Memory B cell (primary cell): ENCODE measurements around the gene CDK5R2.
"Not testable (repeated sequence)": the region's sequence is repeated elsewhere in the genome, so short reads cannot be mapped to it uniquely, and the experiment has no call there.

Experiments used
- ATAC-seq: fragments of 150-1000 bp; cut with Tn5 transposase; 2 replicates; pipeline ENCODE4 v1.10.0; 2021; ENCODE audit warnings: low read depth, mild to moderate bottlenecking, moderate library complexity
- DNase-seq, 2 donors: peaks; one replicate each; pipeline ENCODE4 v3.0.0; 2022; ENCODE audit warnings: low spot score in 2 of 2
- H3K27ac Mint-ChIP-seq: one replicate; pipeline ENCODE4 v1.8.0; 2022; ENCODE audit warnings: mild to moderate bottlenecking, moderate library complexity, mixed read lengths
- H3K27me3 Mint-ChIP-seq: one replicate; pipeline ENCODE4 v1.8.0; 2022; ENCODE audit warnings: mixed read lengths
- H3K36me3 Mint-ChIP-seq: one replicate; pipeline ENCODE4 v1.8.0; 2022; ENCODE audit warnings: mild to moderate bottlenecking, mixed read lengths
- H3K4me1 Mint-ChIP-seq: one replicate; pipeline ENCODE4 v1.8.0; 2022; ENCODE audit warnings: mixed read lengths
- H3K4me3 Mint-ChIP-seq: one replicate; pipeline ENCODE4 v1.8.0; 2022; ENCODE audit warnings: mild to moderate bottlenecking, moderate library complexity, mixed read lengths
- H3K9me3 Mint-ChIP-seq: one replicate; pipeline ENCODE4 v1.8.0; 2022; ENCODE audit warnings: mixed read lengths

The CDK5R2 gene

DNA sequence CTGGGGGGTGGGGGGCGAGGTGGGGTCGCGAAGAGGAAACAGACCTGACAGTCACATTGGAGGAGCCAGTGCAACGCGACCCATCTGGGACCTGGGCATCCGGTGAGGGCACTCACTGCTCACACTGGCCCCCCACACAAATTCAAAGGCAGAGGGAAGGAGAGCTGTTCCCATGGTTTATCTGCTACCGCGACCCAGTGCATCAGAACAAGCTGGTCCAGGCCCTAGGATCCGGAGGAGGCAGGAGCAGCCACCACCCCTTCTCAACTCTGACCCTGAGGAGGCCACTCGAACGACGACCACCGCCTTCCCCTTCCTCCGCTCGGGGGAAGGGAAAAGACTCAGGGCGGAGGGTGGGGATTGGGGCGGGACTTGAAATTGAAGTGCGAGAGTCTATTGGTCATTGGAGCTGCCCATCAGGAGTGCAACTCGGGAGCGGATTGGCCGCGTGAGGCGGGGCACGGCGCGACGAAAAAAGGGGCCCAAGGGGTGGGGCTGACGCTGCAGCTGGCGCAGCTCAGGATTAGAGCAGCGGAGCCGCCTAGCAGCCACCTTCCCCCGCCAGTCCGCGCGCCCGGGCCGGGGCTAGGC is at the start of gene CDK5R2:
Gene CDK5R2, plus strand, starts transcription at position 526 of the 591 bp plus-strand sequence. CDS start 155 bp downstream, outside the sequence.
- Mint-ChIP-seq H3K4me1 (peaks cover 11% of the 10 kb centered on the region), H3K27me3 (peaks cover 22% of the 10 kb centered on the region), H3K27ac (no peak within 1 kb of the TSS), H3K36me3 (peaks cover 4% of the 10 kb centered on the region), H3K9me3 (no peaks in the 10 kb centered on the region), H3K4me3 (peak within 1 kb of the TSS; percentile 79)
- peak; percentile 70 to 72 for DNase-seq
- ATAC-seq: peak; percentile 95

DNA sequence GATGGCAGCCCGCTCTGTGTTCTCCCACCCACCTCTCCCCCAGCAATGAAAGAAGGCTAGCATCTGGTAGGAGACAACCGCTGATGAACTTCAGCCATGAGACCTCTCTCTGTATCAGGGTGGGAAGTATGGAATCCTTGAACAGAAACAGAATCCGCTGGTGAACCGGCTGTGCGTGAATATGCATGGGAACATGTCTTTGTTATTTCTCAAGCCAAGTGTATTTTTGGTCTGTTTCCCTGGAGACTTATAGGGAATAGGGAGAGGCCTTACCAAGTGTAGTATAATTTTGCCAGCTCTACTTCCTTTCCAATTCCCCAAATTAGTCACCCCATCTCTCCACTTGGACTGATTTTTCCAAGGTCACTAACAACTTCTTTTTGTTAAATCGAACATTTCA is 48.7 kb upstream of the CDK5R2 start:
- Mint-ChIP-seq H3K36me3 (no peaks in the 10 kb centered on the region), H3K9me3 (no peaks in the 10 kb centered on the region), H3K27me3 (peaks cover 4% of the 10 kb centered on the region), H3K4me1 (no peaks in the 10 kb centered on the region), H3K4me3 (no peak overlapping the region), H3K27ac (no peak overlapping the region)
- DNase-seq: no peak
- no peak for ATAC-seq

DNA sequence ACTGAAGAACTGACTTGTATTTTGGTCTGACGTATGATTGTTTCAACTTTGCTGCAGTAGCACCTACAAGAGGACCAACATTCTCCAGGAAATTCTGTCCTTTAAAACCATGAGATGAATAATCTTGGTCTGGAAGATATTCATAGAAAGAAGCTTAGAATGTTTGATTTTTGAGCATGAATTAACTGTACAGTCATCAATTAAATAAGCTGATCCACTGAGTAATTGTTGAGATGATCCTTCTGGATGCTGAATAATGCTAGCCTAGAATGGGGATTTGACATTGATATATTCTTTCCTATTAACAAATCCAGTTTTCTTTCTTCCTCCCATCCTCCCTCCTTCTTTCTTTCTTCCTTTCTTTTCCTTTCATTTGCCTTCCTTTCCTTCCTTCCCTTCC is 39.0 kb upstream of the CDK5R2 start:
- peaks cover 7% of the 10 kb centered on the region for H3K36me3 Mint-ChIP-seq
- peaks cover 10% of the 10 kb centered on the region for H3K9me3 Mint-ChIP-seq
- no peak overlapping the region for H3K4me3 Mint-ChIP-seq
- no peak for ATAC-seq
- no peak for DNase-seq
- peaks cover 2% of the 10 kb centered on the region for H3K4me1 Mint-ChIP-seq
- H3K27ac Mint-ChIP-seq: no peak overlapping the region
- H3K27me3 Mint-ChIP-seq: peaks cover 7% of the 10 kb centered on the region

DNA sequence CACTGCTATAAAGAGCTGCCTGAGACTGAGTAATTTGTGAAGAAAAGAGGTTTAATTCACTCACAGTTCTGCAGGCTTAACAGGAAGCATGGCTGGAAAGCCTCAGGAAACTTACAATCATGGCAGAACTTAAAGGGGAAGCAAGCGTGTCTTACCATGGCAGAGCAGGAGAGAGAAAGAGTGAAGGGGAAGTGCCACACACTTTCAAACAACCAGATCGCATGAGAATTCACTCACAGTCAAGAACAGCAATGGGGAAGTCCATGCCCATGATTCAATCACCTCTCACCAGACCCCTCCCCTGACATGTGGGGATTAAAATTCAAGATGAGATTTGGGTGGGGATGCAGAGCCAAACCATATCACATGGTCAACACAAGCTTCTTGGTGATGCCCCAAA is 34.7 kb upstream of the CDK5R2 start:
- no peak for ATAC-seq
- peaks cover 12% of the 10 kb centered on the region for H3K27me3 Mint-ChIP-seq
- no peak overlapping the region for H3K4me3 Mint-ChIP-seq
- DNase-seq: no peak
- no peak overlapping the region for H3K27ac Mint-ChIP-seq
- H3K36me3 Mint-ChIP-seq: peaks cover 7% of the 10 kb centered on the region
- H3K4me1 Mint-ChIP-seq: peaks cover 2% of the 10 kb centered on the region
- peaks cover 10% of the 10 kb centered on the region for H3K9me3 Mint-ChIP-seq

DNA sequence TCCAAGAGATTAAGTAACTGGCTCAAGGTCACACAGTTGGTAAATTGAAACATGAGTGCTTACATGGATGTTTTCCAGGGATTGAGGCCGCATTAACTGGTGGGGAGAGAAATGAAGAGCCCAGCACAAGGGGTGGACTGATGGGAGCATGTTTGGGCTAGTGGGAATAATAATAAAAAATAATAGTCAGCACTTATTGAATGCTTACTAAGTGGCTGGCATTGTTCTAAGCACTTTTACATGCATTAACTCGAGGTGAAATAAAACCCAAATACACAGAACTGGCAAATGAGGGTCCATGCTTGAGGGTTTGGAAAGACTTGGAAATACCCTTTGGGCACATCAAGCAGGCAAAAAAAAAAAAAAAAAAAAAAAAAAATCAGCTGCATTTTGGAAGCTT is 34.0 kb upstream of the CDK5R2 start:
- Mint-ChIP-seq H3K36me3 (peaks cover 7% of the 10 kb centered on the region), H3K27me3 (peaks cover 12% of the 10 kb centered on the region), H3K9me3 (peaks cover 10% of the 10 kb centered on the region), H3K4me3 (no peak overlapping the region), H3K27ac (no peak overlapping the region), H3K4me1 (peaks cover 2% of the 10 kb centered on the region)
- ATAC-seq: no peak
- DNase-seq: no peak

DNA sequence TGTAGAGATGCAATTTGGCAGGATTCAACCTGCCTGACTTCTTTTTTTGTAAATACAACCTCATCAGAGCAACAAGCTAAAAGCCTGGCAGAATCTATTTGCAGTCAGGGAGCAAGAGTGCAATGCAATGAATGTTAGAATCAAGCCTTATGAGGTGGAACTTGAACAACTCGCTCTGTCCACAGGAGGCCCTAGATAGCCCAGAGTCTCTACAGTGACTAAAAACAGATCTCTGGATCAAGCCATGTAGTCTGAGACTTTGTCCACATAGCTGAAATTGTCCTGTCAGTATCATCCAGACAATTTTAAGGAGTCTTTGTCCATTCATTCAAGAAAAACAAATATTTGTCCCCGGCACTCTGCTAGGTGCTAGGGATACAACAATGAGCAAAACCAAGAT is 32.0 kb upstream of the CDK5R2 start:
- DNase-seq (no peak), ATAC-seq (no peak)
- Mint-ChIP-seq H3K27me3 (peaks cover 11% of the 10 kb centered on the region), H3K4me3 (no peak overlapping the region), H3K9me3 (peaks cover 9% of the 10 kb centered on the region), H3K36me3 (peaks cover 6% of the 10 kb centered on the region), H3K4me1 (peaks cover under 1% of the 10 kb centered on the region), H3K27ac (no peak overlapping the region)

DNA sequence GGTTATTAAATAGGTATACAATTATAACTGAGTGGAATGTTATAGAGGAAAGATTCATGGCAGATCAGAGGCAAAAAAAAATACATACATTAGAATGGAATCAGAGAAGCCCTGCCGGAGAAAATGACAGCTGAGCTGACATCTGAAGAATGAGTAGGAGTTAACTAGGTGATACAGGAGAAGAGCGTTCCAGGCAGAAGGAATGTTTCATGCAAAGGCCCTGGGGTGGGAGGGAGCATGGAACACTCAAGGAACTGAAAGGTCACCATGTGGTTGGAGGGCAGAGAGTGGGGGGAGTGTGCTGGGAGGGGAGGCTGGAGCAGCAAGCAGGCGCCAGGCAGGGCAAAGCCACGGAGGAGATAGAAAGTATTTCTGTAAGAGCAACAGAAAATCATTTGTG is 31.6 kb upstream of the CDK5R2 start:
- DNase-seq (no peak), ATAC-seq (no peak)
- Mint-ChIP-seq H3K4me1 (no peaks in the 10 kb centered on the region), H3K9me3 (peaks cover 8% of the 10 kb centered on the region), H3K27ac (no peak overlapping the region), H3K4me3 (no peak overlapping the region), H3K36me3 (peaks cover 6% of the 10 kb centered on the region), H3K27me3 (peaks cover 10% of the 10 kb centered on the region)

DNA sequence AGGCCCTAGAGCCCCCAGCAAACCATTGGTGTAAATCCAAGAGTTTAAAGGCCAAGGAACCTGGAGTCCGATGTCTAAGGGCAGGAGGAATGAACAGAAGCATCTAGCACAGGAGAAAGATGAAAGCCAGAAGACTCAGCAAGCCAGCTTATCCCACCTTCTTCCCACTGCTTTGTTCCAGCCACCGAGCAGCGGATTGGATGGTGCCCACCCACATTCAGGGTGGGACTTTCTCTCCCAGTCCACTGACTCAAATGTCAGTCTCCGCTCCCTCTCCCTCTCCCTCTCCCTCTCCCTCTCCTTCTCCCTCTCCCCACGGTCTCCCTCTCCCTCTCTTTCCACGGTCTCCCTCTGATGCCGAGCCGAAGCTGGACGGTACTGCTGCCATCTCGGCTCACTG is 29.0 kb upstream of the CDK5R2 start:
- not testable (repeated sequence) for H3K9me3 Mint-ChIP-seq, DNase-seq, H3K4me1 Mint-ChIP-seq, H3K27ac Mint-ChIP-seq, H3K27me3 Mint-ChIP-seq, H3K36me3 Mint-ChIP-seq, H3K4me3 Mint-ChIP-seq, ATAC-seq

DNA sequence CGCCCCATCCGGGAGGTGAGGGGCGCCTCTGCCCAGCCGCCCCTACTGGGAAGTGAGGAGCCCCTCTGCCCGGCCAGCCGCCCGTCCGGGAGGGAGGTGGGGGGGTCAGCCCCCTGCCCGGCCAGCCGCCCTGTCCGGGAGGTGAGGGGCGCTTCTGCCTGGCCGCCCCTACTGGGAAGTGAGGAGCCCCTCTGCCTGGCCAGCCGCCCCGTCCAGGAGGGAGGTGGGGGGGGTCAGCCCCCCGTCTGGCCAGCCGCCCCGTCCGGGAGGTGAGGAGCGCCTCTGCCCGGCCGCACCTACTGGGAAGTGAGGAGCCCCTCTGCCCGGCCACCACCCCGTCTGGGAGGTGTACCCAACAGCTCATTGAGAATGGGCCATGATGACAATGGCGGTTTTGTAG is 27.7 kb upstream of the CDK5R2 start:
- peaks cover 11% of the 10 kb centered on the region for H3K27me3 Mint-ChIP-seq
- not testable (repeated sequence) for H3K9me3 Mint-ChIP-seq, H3K36me3 Mint-ChIP-seq, DNase-seq, ATAC-seq, H3K27ac Mint-ChIP-seq, H3K4me3 Mint-ChIP-seq, H3K4me1 Mint-ChIP-seq

DNA sequence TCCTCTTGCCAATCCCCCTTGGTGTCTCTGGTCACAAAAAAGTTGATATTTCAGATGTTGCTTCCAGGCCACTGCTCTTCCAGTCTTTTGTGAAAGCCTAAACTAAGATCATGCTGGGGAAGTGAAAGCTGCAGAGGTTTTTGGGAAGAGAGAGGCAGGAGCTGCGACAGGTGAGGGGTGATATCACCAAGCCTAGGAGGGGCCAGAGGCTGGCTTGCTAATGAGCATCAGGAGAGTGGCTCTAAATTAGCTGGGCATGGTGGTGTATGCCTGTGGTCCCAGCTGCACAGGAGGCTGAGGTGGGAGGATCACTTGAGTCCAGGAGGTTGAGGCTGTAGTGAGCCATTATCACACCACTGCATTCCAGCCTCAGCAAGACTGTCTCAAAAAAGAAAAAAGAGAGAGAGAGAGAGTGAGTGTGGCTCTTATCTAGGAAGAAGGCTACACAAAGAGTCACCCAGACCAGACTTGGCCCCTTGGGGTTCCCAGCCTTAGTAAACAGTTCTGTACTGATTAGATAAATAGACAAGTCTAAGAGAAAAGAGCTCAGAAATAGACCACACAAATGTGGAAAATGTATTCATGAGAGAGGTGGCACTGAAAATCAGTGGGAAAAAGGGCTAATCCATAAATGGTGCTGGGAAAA is 14.6 kb upstream of the CDK5R2 start:
- no peaks in the 10 kb centered on the region for H3K4me1 Mint-ChIP-seq
- no peak overlapping the region for H3K4me3 Mint-ChIP-seq
- peaks cover 2% of the 10 kb centered on the region for H3K9me3 Mint-ChIP-seq
- ATAC-seq: no peak
- H3K36me3 Mint-ChIP-seq: no peaks in the 10 kb centered on the region
- no peak for DNase-seq
- H3K27me3 Mint-ChIP-seq: peaks cover 28% of the 10 kb centered on the region
- no peak overlapping the region for H3K27ac Mint-ChIP-seq

DNA sequence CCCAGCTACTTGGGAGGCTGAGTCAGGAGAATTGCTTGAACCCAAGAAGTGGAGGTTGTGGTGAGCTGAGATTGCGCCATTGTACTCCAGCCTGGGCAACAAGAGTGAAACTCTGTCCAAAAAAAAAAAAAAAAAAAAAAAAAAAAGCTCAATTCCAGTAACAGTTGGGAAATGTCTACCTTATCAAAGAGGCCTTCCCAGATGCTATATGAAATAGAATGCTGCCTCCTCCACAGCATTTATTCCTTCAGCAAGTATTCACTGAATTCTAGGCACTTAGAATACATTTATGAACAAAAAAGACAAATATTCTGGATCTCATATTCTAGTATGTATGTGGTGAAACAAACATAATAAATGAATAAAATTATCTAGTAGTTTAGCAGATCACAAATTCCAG is 12.8 kb upstream of the CDK5R2 start:
- DNase-seq (no peak), ATAC-seq (no peak)
- Mint-ChIP-seq H3K4me3 (no peak overlapping the region), H3K27me3 (peaks cover 27% of the 10 kb centered on the region), H3K4me1 (no peaks in the 10 kb centered on the region), H3K36me3 (no peaks in the 10 kb centered on the region), H3K9me3 (peaks cover under 1% of the 10 kb centered on the region), H3K27ac (no peak overlapping the region)

DNA sequence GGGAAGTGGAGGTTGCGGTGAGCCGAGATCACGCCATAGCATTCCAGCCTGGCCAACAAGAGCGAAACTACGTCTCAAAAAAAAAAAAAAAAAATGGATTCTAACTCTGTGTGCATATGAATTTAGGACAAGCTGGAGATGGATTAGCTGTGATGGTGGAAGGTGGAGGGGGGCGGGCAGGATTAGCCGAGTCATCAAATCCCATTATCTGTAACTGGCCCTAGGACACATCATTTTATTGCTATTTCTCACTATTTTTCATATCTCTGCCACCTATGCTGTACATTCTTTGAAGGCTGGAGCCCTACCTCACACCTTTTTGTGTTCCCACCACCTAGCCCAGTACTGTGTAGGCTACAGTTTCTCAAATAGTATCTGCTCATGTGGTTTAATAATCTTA is 7.3 kb upstream of the CDK5R2 start:
- DNase-seq: no peak
- no peak overlapping the region for H3K27ac Mint-ChIP-seq
- no peaks in the 10 kb centered on the region for H3K4me1 Mint-ChIP-seq
- H3K36me3 Mint-ChIP-seq: no peaks in the 10 kb centered on the region
- ATAC-seq: no peak
- no peaks in the 10 kb centered on the region for H3K9me3 Mint-ChIP-seq
- H3K27me3 Mint-ChIP-seq: peaks cover 15% of the 10 kb centered on the region
- H3K4me3 Mint-ChIP-seq: no peak overlapping the region

DNA sequence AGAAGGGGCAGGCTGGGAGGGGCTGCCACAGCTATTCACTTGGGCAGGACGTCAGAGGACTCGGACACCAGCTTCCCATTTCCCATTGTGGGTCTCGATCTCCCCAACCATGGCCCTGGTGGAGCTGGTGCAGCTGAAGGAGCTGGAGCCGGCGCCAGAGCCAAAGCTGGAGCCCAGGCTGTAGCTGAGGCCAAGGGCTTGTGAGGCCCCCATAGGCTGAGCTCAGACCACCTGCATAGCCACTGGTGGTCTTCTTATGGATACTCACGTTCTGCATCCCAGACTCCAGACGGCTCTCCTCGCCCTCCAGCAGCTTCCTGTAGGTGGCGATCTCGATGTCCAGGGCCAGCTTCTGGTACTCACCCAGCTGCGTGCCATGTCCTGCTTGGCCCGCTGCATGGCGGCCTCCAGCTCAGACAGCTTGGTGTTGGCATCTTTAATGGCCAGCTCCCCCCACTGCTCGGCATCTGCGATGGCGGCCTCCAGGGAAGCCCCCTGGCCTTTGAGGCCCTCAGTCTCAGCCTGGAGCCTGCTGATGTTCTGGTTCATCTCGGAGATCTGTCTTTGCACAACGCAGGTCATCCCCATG is 6.0 kb upstream of the CDK5R2 start:
- Mint-ChIP-seq H3K36me3 (no peaks in the 10 kb centered on the region), H3K27me3 (peaks cover 14% of the 10 kb centered on the region), H3K9me3 (no peaks in the 10 kb centered on the region), H3K4me3 (no peak overlapping the region), H3K4me1 (no peaks in the 10 kb centered on the region), H3K27ac (no peak overlapping the region)
- no peak for DNase-seq
- no peak for ATAC-seq

DNA sequence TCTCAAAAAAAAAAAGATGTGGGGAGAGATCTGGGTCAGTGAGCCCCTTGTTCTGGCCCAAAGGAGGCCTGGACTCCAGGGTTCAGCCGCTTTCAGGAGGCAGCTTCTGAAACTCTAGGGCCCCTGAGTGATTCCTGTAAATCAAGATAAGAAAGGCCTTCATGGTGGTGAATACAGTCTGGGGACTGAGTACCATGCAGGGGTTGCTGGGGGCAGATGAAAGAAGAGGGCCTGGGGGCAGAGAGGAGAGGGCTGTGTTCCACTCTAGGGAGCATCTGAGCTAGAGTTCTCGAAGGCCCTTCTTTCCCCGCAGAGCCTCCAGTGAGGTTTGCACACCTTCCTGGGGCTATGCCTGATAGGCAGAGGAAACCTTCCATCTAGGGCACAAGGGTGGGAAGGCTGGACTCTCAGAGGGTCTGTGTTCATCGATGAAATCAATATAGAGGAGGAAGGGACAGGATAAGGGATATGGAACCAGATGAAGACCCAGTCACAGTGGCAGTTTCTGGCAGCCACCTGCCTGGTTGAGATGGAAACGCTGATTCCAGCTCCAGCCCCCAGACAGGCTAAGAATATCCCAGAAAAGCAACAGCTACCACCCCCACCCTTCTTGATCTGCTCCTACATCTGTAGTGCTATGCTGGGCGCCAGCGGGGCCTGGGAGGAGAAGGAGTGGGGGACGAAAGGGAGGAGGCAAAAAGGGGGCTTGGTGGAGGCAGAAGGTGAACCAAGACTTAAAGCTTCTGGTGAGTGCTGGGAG is 4.7 kb upstream of the CDK5R2 start:
- Mint-ChIP-seq H3K9me3 (no peaks in the 10 kb centered on the region), H3K4me3 (no peak overlapping the region), H3K36me3 (no peaks in the 10 kb centered on the region), H3K27ac (no peak overlapping the region), H3K4me1 (no peaks in the 10 kb centered on the region), H3K27me3 (peaks cover 14% of the 10 kb centered on the region)
- no peak for DNase-seq
- no peak for ATAC-seq
